HG03469 (cell line): ENCODE results near the gene CHST3.
"Not testable (repeated sequence)": the region's sequence is repeated elsewhere in the genome, so short reads cannot be mapped to it uniquely, and the experiment has no call there.

ENCODE experiments used
- ATAC-seq: cut with Tn5 transposase; IDR thresholded peaks from one replicate; pipeline ENCODE4 v1.9.1; 2021; ENCODE audit warnings: mild to moderate bottlenecking, moderate library complexity, moderate number of reproducible peaks; ENCODE audit not compliant: unreplicated experiment

Gene CHST3

GRCh38 chr10:71964098-71964742 lies at the start of gene CHST3:
Gene CHST3, plus strand, starts transcription at chr10:71964395. Its CDS starts 41,448 bp downstream, at chr10:72005843.
- ATAC-seq: no peak

- ATAC-seq: no peak
Observed at GRCh38 chr10:71916827-71917226, 47.4 kb upstream of the CHST3 start.

DNA sequence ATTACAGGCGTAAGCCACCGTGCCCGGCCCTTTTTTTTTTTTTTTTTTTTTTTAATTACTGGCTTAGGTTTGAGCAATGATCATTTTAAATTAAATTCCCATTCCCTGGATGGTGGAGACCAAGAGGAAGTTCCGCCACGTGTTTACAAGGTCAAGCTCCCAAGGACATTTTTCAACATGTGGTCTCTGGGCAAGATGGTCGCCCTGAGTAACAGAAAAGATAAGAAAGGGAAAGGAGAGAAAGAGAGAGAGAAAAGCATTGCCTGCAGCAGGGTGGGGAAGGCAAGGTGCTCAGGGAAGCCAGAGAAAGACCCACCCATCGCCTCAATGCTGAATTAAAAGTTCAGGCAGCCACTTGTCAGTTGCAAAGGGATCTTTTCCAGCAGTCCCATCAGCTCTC lies 45.2 kb upstream of the CHST3 start:
- ATAC-seq: no peak

- ATAC-seq: not testable (repeated sequence)
Observed at GRCh38 chr10:71919956-71920539, 44.1 kb upstream of the CHST3 start.

DNA sequence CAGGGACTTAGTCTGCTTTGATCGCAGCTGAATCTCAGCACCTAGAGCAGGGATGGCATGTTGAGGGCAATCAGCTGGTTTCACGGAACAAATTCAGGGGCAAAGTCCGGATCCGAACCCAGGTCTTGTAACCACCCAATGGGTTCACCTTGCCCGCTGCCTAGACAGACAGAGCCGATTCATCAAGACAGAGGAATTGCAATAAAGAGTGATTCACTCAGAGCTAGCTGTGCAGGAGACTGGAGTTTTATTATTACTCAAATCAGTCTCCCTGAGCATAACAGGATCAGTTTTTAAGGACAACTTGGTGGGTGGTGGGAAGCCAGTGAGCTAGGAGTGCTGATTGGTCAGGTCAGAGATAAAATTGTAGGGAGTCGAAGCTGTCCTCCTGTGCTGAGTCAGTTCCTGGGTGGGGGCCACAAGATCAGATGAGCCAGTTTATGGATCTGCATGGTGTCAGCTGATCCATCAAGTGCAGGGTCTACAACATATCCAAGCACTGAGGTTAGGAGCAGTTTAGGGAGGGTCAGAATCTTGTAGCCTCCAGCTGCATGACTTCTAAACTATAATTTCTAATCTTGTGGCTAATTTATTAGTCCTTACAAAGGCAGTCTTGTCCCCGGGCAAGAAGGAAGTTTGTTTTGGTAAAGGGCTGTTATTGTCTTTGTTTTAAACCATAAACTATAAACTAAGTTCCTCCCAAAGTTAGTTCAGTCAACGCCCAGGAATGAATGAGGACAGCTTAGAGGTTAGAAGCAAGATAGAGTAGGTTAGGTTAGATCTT lies 43.5 kb upstream of the CHST3 start:
- no peak for ATAC-seq

DNA sequence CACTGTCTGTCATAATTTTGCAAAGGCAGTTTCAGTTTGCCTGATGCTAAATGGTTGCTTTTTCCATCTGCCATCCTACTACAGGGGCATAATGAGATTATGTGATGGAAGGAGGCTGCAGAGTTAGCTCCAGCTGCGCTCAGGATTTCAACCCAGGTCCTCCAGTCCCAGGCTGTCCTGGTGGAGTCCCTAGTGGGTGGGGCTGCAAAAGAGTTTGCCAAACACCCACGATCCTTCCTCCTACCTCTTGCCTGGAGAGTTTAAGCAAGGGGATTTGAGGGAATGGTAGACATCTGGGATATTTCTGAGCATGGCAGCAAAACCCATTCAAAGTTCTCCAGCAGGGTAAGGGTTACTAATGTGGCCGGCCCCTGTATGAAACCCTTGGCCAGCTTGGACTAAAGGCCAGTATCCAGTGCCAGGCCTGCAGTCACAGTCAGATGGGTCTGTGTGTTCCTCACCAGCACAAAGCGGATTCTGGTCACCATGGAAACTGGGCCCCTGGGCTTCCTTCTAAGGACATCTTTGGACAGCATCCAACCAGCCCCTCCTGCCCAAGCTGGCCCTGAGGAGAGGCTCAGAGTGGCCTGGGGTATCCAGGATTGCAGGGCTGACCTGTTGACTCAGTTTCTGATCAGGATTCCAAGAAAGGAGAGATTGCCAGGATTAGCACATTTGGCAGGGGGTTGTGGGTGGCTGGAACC lies 42.7 kb upstream of the CHST3 start:
- ATAC-seq: no peak

DNA sequence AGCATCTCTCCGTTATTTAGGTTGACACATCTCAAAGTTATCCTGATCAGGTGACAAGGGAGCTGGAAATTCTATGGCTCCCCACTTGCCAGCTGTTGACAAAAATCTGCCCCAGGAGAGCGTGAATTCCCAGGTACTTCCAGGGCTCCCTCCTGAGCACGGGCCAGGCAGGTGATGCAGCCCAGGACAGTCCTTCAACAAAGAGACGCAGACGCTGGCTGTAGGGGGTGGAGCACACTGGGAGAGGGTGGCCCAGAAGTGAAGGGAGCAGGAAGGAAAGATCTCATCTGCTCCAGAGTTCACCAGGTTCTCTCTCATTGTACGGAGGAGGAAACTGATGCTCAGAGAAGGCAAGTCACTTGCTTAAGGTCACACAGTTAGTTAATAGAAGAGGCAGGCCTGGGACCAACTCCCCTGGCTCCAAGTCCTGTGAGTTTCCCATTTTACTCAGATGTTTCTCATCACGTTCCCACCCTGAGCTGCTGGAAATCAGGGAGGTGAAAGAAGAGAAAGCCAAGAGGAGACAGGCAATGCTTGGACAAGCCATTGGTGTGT lies 41.0 kb upstream of the CHST3 start:
- ATAC-seq: no peak

DNA sequence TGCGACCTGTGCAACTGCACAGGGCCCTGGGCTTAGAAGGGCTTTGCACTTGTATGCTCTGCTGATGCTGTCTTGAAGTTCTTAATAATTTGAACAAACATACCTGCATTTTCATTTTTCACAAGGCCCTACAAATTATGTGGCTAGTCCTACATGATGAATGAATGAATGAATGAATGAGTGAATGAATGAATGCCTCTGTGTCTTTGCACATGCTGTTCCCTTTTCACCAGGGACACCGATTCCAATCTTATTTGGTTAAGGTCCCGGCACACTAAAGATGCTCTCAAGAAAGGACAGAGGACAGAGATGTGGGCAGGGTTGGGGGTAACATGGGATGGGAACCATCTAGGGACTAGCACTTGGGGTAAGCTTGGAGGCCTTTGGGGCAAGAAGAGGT lies 39.4 kb upstream of the CHST3 start:
- ATAC-seq: no peak

- no peak for ATAC-seq
Observed at GRCh38 chr10:71927159-71927558, 37.0 kb upstream of the CHST3 start.

GRCh38 chr10:71927776-71928592 lies 36.2 kb upstream of the CHST3 start:
- ATAC-seq: no peak

DNA sequence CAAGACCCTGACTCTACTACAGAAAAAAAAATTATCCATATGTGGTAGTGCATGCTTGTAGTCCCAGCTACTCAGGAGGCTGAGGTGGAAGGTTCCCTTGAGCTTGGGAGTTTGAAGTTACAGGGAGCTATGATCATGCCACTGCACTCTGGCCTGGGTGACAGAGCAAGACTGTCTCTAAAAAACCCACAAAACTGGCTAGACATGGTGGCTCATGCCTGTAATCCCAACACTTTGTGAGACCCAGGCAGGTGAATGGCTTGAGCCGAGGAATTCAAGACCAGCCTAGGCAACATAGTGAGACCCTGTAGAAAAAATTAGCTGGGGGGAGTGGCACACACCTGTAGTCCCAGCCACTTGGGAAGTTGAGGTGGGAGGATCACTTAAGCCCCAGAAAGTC lies 32.9 kb upstream of the CHST3 start:
- no peak for ATAC-seq

- ATAC-seq: no peak
Observed at GRCh38 chr10:71933651-71934050, 30.5 kb upstream of the CHST3 start.

- ATAC-seq: no peak
Observed at GRCh38 chr10:71938211-71938610, 26.0 kb upstream of the CHST3 start.

- ATAC-seq: no peak
Observed at GRCh38 chr10:71939304-71939703, 24.9 kb upstream of the CHST3 start.

DNA sequence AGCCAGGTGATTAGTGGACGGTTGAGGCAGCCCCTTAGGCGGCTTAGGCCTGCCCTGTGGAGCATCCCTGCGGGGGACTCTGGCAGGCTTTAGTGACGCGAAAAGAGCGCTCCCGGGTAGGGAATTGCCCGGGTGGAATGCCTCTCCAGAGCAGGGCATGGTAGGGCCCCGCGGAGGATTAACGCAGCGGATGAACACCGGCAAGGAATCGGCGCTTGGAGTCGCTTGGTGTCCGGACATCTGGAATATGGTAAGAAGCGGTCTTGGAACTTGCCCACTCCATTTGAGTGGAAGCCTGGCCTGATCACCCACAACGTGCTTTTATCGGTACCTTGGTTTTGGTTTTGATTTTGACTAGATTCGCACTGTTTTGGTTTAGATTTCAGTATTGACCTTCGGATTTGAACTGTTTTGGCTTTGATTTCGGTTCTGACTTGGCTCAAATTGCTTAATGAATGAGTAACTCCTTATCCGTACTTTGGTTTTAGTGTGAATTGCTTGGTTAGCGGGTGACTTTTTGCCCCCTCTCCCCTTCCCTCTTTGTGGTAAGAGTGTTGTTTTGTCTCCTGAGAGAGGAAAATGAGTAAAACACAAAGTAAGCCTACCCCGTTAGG lies 24.2 kb upstream of the CHST3 start:
- no peak for ATAC-seq

DNA sequence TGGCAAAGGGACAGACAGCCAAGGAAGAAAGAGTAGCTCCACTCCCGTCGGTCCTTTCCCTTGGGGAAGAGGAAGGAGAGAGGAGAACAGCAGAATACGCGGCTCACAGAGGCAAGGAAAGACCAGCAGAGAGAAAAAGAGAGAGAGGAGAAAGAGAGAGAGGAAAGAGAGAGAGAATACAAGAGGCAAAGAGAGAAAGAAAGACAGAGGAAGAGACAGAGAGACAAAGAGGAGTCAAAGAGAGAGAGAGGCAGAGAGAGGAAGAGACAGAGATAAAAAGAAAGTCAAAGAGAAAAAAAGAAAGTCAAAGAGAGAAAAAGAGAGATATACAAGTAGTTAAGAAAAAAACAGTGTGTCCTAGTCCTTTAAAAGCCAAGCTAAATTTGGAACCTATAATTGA lies 23.4 kb upstream of the CHST3 start:
- no peak for ATAC-seq

- ATAC-seq: no peak
Observed at GRCh38 chr10:71941318-71941717, 22.9 kb upstream of the CHST3 start.

DNA sequence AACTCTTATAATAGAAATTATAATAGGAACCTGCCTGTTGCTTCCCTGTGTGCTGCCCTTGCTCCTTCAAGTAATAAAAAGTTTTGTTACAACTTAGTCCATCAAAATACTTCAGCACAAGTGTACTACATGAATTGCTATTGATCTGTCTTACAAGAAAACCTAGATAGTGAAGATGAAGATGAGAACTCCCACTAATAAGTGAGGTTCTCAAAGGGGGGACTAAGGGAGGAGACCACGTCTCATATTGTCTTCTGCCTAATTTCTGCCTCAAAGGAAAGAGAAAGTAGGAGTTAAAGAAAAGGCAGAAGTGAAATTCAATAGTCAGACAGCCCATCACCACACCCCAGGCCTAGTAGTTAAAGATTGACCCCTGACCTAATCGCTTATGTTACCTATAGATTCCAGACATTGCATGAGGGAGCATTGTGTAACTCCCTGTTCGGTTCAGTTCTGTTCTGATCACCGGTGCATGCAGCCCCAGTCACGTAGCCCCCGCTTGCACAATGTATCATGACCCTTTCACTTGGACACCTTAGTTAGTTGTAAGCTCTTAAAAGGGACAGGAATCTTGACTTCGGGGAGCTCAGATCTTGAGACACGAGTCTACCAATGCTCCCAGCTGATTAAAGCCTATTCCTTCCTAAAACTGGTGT lies 18.2 kb upstream of the CHST3 start:
- ATAC-seq: no peak

DNA sequence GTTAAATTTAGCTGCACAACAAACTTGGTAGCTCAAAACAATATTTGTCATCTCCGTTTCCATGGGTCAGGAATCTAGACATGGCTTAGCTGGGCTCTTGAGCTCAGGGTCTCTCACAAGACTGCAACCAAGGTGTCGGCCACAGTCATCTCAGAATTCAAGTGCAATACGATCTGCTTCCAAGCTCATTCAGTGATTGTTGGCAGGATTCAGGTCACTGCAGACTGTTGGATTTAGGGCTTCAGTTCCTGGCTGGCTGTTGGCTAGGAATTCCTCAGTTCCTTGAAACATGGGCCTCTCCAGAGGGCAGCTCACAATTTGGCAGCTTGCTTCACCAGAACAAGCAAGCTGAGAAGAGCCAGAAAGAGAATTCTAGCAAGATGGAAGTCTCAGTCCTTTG lies 17.5 kb upstream of the CHST3 start:
- ATAC-seq: no peak
